CD4-positive, alpha-beta T cell treated with Interleukin-15 for 4 hours (primary cell): ENCODE data around the gene RUSC1.
"Not testable (repeated sequence)": the region's sequence is repeated elsewhere in the genome, so short reads cannot be mapped to it uniquely, and the experiment has no call there.

Experiments
- DNase-seq: peaks from one replicate; pipeline ENCODE4 v3.0.0-alpha.2; 2020; ENCODE audit warnings: low spot score

Gene RUSC1

GRCh38 chr1:155322953-155323728, 2.4 kb downstream of the RUSC1 start:
- DNase-seq: peak; percentile 79

GRCh38 chr1:155323729-155324036, 3.0 kb downstream of the RUSC1 start:
- DNase-seq: peak; percentile 82

GRCh38 chr1:155324037-155324716, 3.5 kb downstream of the RUSC1 start:
- DNase-seq: peak; percentile 87

- DNase-seq: no peak
Observed at GRCh38 chr1:155324717-155325602, 4.3 kb downstream of the RUSC1 start.

- DNase-seq: no peak
Observed at GRCh38 chr1:155325603-155325893, 4.9 kb downstream of the RUSC1 start.

- DNase-seq: no peak
Observed at GRCh38 chr1:155326020-155326526, 5.4 kb downstream of the RUSC1 start.

- DNase-seq: no peak
Observed at GRCh38 chr1:155326631-155327037, 5.9 kb downstream of the RUSC1 start.

- DNase-seq: no peak
Observed at GRCh38 chr1:155327981-155328380, 7.3 kb downstream of the RUSC1 start.

- DNase-seq: not testable (repeated sequence)
Observed at GRCh38 chr1:155328856-155329255, 8.2 kb downstream of the RUSC1 start.

GRCh38 chr1:155329980-155330598, 9.4 kb downstream of the RUSC1 start:
- DNase-seq: no peak

- no peak for DNase-seq
Observed at GRCh38 chr1:155334962-155335361, 14.3 kb downstream of the RUSC1 start.

GRCh38 chr1:155339515-155340097, 18.9 kb downstream of the RUSC1 start:
- DNase-seq: no peak

- DNase-seq: no peak
Observed at GRCh38 chr1:155342842-155343241, 22.1 kb downstream of the RUSC1 start.

GRCh38 chr1:155352631-155353030, 31.9 kb downstream of the RUSC1 start:
- no peak for DNase-seq

- no peak for DNase-seq
Observed at GRCh38 chr1:155360051-155360450, 39.4 kb downstream of the RUSC1 start.

- DNase-seq: no peak
Observed at GRCh38 chr1:155379180-155379579, 58.5 kb downstream of the RUSC1 start.

GRCh38 chr1:155379631-155380090, 59.0 kb downstream of the RUSC1 start:
- DNase-seq: no peak
